Transverse colon (tissue), 4 donors: Measurements from ENCODE around the gene RPL35. TPM values are rescaled to one million over a fixed set of nuclear protein-coding genes. Genes with fewer than 3 reads are reported as not detected.

Source experiments
- DNase-seq: peaks from one replicate; pipeline ENCODE4 v3.0.0-alpha.2; 2019
- H3K27ac ChIP-seq, 4 donors: fragments of 200-600 bp; sonication (generic); 2 replicates each; pipeline ENCODE4 v1.5.1; 2016 to 2018; ENCODE audit warnings: inconsistent platforms in 4 of 4
- H3K27me3 ChIP-seq: fragments of 200-600 bp; sonication (generic); 2 replicates; pipeline ENCODE4 v1.5.1; 2017; ENCODE audit warnings: inconsistent platforms
- H3K36me3 ChIP-seq, 4 donors: fragments of 200-600 bp; sonication (generic); 2 replicates each; pipeline ENCODE4 v1.5.1; 2017 to 2019; ENCODE audit warnings: inconsistent platforms in 4 of 4
- H3K4me1 ChIP-seq, 4 donors: fragments of 200-600 bp; sonication (generic); 2 replicates each; pipeline ENCODE4 v1.5.1; 2017 to 2020; ENCODE audit warnings: inconsistent platforms in 4 of 4
- H3K4me3 ChIP-seq, 4 donors: fragments of 200-600 bp; sonication (generic); 1 replicate in 1 of 4; 2 replicates in 3 of 4; pipeline versions ENCODE4 v1.5.1 to v1.6.1; 2017 to 2019; ENCODE audit warnings: inconsistent platforms in 4 of 4
- H3K9me3 ChIP-seq, 2 donors: fragments of 200-600 bp; sonication (generic); 2 replicates each; pipeline ENCODE4 v1.5.1; 2017 to 2019; ENCODE audit warnings: inconsistent platforms in 2 of 2
- EP300 ChIP-seq: sonication (generic); formaldehyde crosslinking; IDR thresholded peaks from one replicate; pipeline ENCODE4 v1.6.1; 2017; ENCODE audit warnings: antibody characterized with exemption, low read depth
- POLR2A ChIP-seq: fragments of 450-650 bp; IDR thresholded peaks from one replicate; pipeline ENCODE4 v1.6.1; 2016; ENCODE audit warnings: antibody characterized with exemption, mild to moderate bottlenecking, moderate library complexity
- POLR2AphosphoS5 ChIP-seq, 3 donors: sonication (generic); formaldehyde crosslinking; IDR thresholded peaks; one replicate each; pipeline ENCODE4 v1.6.1; 2016; ENCODE audit warnings: antibody characterized with exemption in 3 of 3
- WGBS, 2 donors: methylation state at CpG; one replicate each; pipeline ENCODE4 v1.1.5; 2018; ENCODE audit warnings: low coverage in 1 of 2; 5-methylcytosine and 5-hydroxymethylcytosine counted together
- in situ Hi-C, 4 donors: fragments of 200-750 bp; cut with MboI; loops; one replicate each; pipeline versions ENCODE4 v1.15.0 to v1.15.1; 2017; ENCODE audit warnings: low sequenced_read_pairs in 3 of 4, low pct_ligation_motif_present in 1 of 4, low pct_unique_long_range_greater_than_20kb in 1 of 4
- intact Hi-C: fragments of 100-400 bp; cut with DNase I; formaldehyde crosslinking; loops from one replicate; pipeline ENCODE4 v1.15.1; 2023; ENCODE audit warnings: low total_unique reads
- small RNA-seq, 4 donors: library from RNA; depleted of rRNA; stranded (forward); fragments of <200 nt; gene quantifications; one replicate each; pipeline ENCODE3, GENCODE V24; 2016
- total RNA-seq, 4 donors: library from RNA; depleted of rRNA; stranded (reverse); fragments of >200 nt; gene quantifications; one replicate each; pipeline ENCODE4 v1.1.0, GENCODE V29; 2016
- TF ChIP-seq, protein P1 (sequence below), 5 experiments: fragments of 200-600 bp in 3 of 5; fragments of 450-650 bp in 2 of 5; sonication (generic) in 3 of 5; IDR thresholded peaks; 1 replicate in 2 of 5; 2 replicates in 3 of 5; pipeline ENCODE4 v1.5.1; 2016 to 2017; ENCODE audit warnings: antibody characterized with exemption in 5 of 5, inconsistent platforms in 3 of 5, mild to moderate bottlenecking in 2 of 5, moderate library complexity in 1 of 5

RPL35 gene
- total RNA-seq, 4 donors from 2014 or later: 498 to 3,953 (median 1,382) TPM

DNA sequence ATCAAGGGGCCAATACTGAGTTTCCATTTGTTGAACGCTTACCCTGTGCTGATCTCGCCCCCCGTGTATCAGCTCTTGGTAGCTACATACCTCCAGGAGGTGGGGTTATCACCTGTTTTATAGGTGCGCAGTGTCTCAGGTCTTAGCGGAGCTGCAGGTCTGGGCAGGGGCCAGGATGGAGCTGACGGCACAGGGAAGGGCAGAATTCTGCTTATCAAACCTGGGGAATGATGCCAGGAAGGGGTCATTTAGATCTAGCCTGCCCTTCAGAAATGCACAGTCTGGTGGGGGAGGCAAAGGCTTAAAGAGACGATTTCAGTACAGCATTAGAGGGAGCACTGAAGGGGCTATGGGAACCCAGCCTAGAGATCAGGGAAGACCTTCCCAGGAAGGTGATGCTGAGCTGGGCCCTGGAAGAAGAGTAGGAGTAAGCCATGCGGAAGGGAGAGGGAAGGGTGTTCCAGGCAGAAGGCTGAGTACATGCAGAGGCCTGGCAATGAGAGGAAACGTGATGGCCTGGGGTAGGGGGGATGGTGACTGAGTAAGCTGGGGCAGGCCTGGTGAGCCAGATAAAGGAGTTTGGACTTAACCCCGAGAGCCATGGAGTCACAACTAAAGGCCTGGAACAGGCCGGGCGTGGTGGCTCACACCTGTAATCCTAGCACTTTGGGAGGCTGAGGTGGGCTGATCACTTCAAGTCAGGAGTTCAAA is 53.4 kb downstream of the RPL35 start:
- WGBS, 2 donors: 90 to 91% methylated on average over 6 to 12 of the region's 12 CpGs
- peaks cover 11 to 24% (median 23%) of the 10 kb centered on the region in 4 donors for H3K4me1 ChIP-seq
- no peaks in the 10 kb centered on the region for H3K36me3 ChIP-seq
- in situ Hi-C loops (no loop called here), intact Hi-C loops (no loop called here)
- no peak for DNase-seq
- H3K27me3 ChIP-seq: no peaks in the 10 kb centered on the region
- H3K4me3 ChIP-seq: no peak overlapping the region
- TF ChIP-seq EP300 (no peak), POLR2A (no peak), POLR2AphosphoS5 (IDR thresholded peaks at IDR 0.05) (no peak)
- TF ChIP-seq, protein P1, sequence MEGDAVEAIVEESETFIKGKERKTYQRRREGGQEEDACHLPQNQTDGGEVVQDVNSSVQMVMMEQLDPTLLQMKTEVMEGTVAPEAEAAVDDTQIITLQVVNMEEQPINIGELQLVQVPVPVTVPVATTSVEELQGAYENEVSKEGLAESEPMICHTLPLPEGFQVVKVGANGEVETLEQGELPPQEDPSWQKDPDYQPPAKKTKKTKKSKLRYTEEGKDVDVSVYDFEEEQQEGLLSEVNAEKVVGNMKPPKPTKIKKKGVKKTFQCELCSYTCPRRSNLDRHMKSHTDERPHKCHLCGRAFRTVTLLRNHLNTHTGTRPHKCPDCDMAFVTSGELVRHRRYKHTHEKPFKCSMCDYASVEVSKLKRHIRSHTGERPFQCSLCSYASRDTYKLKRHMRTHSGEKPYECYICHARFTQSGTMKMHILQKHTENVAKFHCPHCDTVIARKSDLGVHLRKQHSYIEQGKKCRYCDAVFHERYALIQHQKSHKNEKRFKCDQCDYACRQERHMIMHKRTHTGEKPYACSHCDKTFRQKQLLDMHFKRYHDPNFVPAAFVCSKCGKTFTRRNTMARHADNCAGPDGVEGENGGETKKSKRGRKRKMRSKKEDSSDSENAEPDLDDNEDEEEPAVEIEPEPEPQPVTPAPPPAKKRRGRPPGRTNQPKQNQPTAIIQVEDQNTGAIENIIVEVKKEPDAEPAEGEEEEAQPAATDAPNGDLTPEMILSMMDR (IDR thresholded peaks at IDR 0.05): no peak
- no peaks in the 10 kb centered on the region for H3K9me3 ChIP-seq
- H3K27ac ChIP-seq: no peak overlapping the region

Small RNA genes within 50 kb of the gene (small RNA-seq; reads per million reads assigned to genes)
- gene RNU4-82P: 0 reads per million in 4 donors

Other genes starting within 250 kb of the RPL35 start
- gene NR6A1, start 90.6 kb downstream of the RPL35 start, total RNA-seq: 10 to 100 TPM in 3 of 4 donors, 1 to 10 TPM in 1; 9.7 to 14.6 (median 12.5) TPM
- 10 to 100 TPM in 3 of 4 donors, 1 to 10 TPM in 1; 9.4 to 59.1 (median 16.0) TPM for gene OLFML2A, start 84.8 kb downstream of the RPL35 start, total RNA-seq
- not detected for gene WDR38, start 8.5 kb downstream of the RPL35 start, total RNA-seq
- gene ARPC5L, start 173 bp upstream of the RPL35 start, total RNA-seq: 10 to 100 TPM in 3 of 4 donors, 1 to 10 TPM in 1; 9.8 to 37.0 (median 22.8) TPM
- gene GOLGA1, start 79.1 kb upstream of the RPL35 start, total RNA-seq: 100 to 1,000 TPM in 1 of 4 donors, 10 to 100 TPM in 3; 24.3 to 144 (median 30.1) TPM